HG02759 (cell line): Measurements from ENCODE around the gene ZCWPW2.

Experiments
- ATAC-seq: cut with Tn5 transposase; IDR thresholded peaks from one replicate; pipeline ENCODE4 v1.9.1; 2021; ENCODE audit warnings: mild to moderate bottlenecking, moderate library complexity; ENCODE audit not compliant: unreplicated experiment

Gene ZCWPW2

GRCh38 chr3:28349469-28350000 lies 1.0 kb downstream of the ZCWPW2 start:
- no peak for ATAC-seq

- no peak for ATAC-seq
Observed at GRCh38 chr3:28376424-28376823, 27.9 kb downstream of the ZCWPW2 start.

- ATAC-seq, result no peak
Observed at GRCh38 chr3:28386049-28386448, 37.5 kb downstream of the ZCWPW2 start.

- ATAC-seq, result no peak
Observed at GRCh38 chr3:28388978-28389377, 40.5 kb downstream of the ZCWPW2 start.

GRCh38 chr3:28399206-28399605 lies 50.7 kb downstream of the ZCWPW2 start:
- no peak for ATAC-seq

GRCh38 chr3:28406241-28406640 lies 57.7 kb downstream of the ZCWPW2 start:
- ATAC-seq, result no peak

- no peak for ATAC-seq
Observed at GRCh38 chr3:28449398-28449797, 100.9 kb downstream of the ZCWPW2 start.

GRCh38 chr3:28462866-28463265 lies 114.3 kb downstream of the ZCWPW2 start:
- ATAC-seq, result no peak

GRCh38 chr3:28467414-28467813 lies 118.9 kb downstream of the ZCWPW2 start:
- ATAC-seq, result no peak

- ATAC-seq, result peak; percentile 67
Observed at GRCh38 chr3:28476194-28476593, 127.7 kb downstream of the ZCWPW2 start.

- no peak for ATAC-seq
Observed at GRCh38 chr3:28476764-28477163, 128.2 kb downstream of the ZCWPW2 start.

GRCh38 chr3:28485164-28485563 lies 136.6 kb downstream of the ZCWPW2 start:
- ATAC-seq, result no peak

GRCh38 chr3:28495301-28495700 lies 146.8 kb downstream of the ZCWPW2 start:
- no peak for ATAC-seq

- ATAC-seq, result no peak
Observed at GRCh38 chr3:28502397-28502937, 153.9 kb downstream of the ZCWPW2 start.

- no peak for ATAC-seq
Observed at GRCh38 chr3:28504976-28505375, 156.5 kb downstream of the ZCWPW2 start.

GRCh38 chr3:28521663-28522062 lies 173.1 kb downstream of the ZCWPW2 start:
- ATAC-seq, result no peak

- ATAC-seq, result no peak
Observed at GRCh38 chr3:28542351-28542750, 193.8 kb downstream of the ZCWPW2 start.

GRCh38 chr3:28544236-28544635 lies 195.7 kb downstream of the ZCWPW2 start:
- no peak for ATAC-seq

- no peak for ATAC-seq
Observed at GRCh38 chr3:28544831-28545230, 196.3 kb downstream of the ZCWPW2 start.

- no peak for ATAC-seq
Observed at GRCh38 chr3:28547677-28548076, 199.2 kb downstream of the ZCWPW2 start.

- no peak for ATAC-seq
Observed at GRCh38 chr3:28553175-28553574, 204.7 kb downstream of the ZCWPW2 start.

GRCh38 chr3:28556195-28556594 lies 207.7 kb downstream of the ZCWPW2 start:
- ATAC-seq, result no peak

- no peak for ATAC-seq
Observed at GRCh38 chr3:28564211-28564610, 215.7 kb downstream of the ZCWPW2 start.
